HG03571 (cell line): ENCODE results near the gene MYBL2.
A peak's percentile ranks its signal among the peaks of the same experiment; 100 is the strongest.
"Not testable (repeated sequence)": the region's sequence is repeated elsewhere in the genome, so short reads cannot be mapped to it uniquely, and the experiment has no call there.

Source experiments
- ATAC-seq: cut with Tn5 transposase; IDR thresholded peaks from one replicate; pipeline ENCODE4 v1.9.1; 2021; ENCODE audit not compliant: unreplicated experiment

The MYBL2 gene

GRCh38 chr20:43666376-43667328, at the start of gene MYBL2:
Gene MYBL2, plus strand, starts transcription at chr20:43667114. Its CDS starts 170 bp downstream, at chr20:43667284.
- peak; percentile 57 for ATAC-seq

- no peak for ATAC-seq
These were observed 35.3 kb upstream of the MYBL2 start for GRCh38 chr20:43631598-43631997.

- no peak for ATAC-seq
These were observed 30.5 kb upstream of the MYBL2 start for GRCh38 chr20:43636429-43636828.

GRCh38 chr20:43642548-43642947, 24.4 kb upstream of the MYBL2 start:
- no peak for ATAC-seq

GRCh38 chr20:43650997-43651525, 15.9 kb upstream of the MYBL2 start:
- ATAC-seq: no peak

GRCh38 chr20:43651650-43652184, 15.2 kb upstream of the MYBL2 start:
- not testable (repeated sequence) for ATAC-seq

- ATAC-seq: no peak
These were observed 12.9 kb upstream of the MYBL2 start for GRCh38 chr20:43653966-43654365.

- ATAC-seq: not testable (repeated sequence)
These were observed 11.7 kb upstream of the MYBL2 start for GRCh38 chr20:43655176-43655575.

- ATAC-seq: no peak
These were observed 11.0 kb upstream of the MYBL2 start for GRCh38 chr20:43655937-43656336.

- ATAC-seq: peak; percentile 11
These were observed 8.7 kb upstream of the MYBL2 start for GRCh38 chr20:43658069-43658722.

GRCh38 chr20:43658723-43659419, 8.0 kb upstream of the MYBL2 start:
- no peak for ATAC-seq

GRCh38 chr20:43662943-43663655, 3.8 kb upstream of the MYBL2 start:
- no peak for ATAC-seq

GRCh38 chr20:43665466-43666176, 1.3 kb upstream of the MYBL2 start:
- no peak for ATAC-seq

GRCh38 chr20:43667341-43668132, 623 bp downstream of the MYBL2 start:
- ATAC-seq: peak; percentile 36

- ATAC-seq: no peak
These were observed 2.4 kb downstream of the MYBL2 start for GRCh38 chr20:43669332-43669731.

- ATAC-seq: no peak
These were observed 3.5 kb downstream of the MYBL2 start for GRCh38 chr20:43670423-43670822.

GRCh38 chr20:43676368-43676767, 9.5 kb downstream of the MYBL2 start:
- ATAC-seq: no peak

GRCh38 chr20:43680981-43681380, 14.1 kb downstream of the MYBL2 start:
- ATAC-seq: peak; percentile 3

- peak; percentile 15 for ATAC-seq
These were observed 14.6 kb downstream of the MYBL2 start for GRCh38 chr20:43681468-43681942.
